Measurements from ENCODE around the gene FAM136A. TPM values are rescaled to one million over a fixed set of nuclear protein-coding genes. Genes with fewer than 3 reads are reported as not detected.
"Not testable (repeated sequence)": the region's sequence is repeated elsewhere in the genome, so short reads cannot be mapped to it uniquely, and the experiment has no call there.

The FAM136A gene
- total and polyA plus RNA-seq, 10 of the 15 experiments (the other 5 are each of a cell fraction or from before 2014, with no cell fraction given) = 69.3 to 173 (median 107) TPM

GRCh38 chr2:70270323-70270722 lies 31.5 kb downstream of the FAM136A start:
- CTCF ChIA-PET = interaction anchor here (0.9 kb wide), 1 partner anchor 227 kb away, joined by 5 read pairs; no protein-coding TSS in a partner anchor
- H3K9me3 ChIP-seq (replicated peaks; ENCODE audit: control insufficient read depth, insufficient read depth, low read length) = no peaks in the 10 kb centered on the region
- H3K4me1 ChIP-seq (ENCODE audit: control insufficient read depth, insufficient read depth, low read length) = no peaks in the 10 kb centered on the region
- no peaks in the 10 kb centered on the region for H3K27me3 ChIP-seq (replicated peaks in 1 of 2; ENCODE audit: control insufficient read depth in 2 of 2, insufficient read depth in 2 of 2, low read length in 1 of 2)
- 85% methylated on average over 3 of the region's 3 CpGs for WGBS (ENCODE audit: insufficient coverage, insufficient replicate concordance, low lambda C conversion rate, missing lambda C conversion rate)
- TF ChIP-seq NRF1 (conservative IDR thresholded peaks at IDR 0.05; ENCODE audit: low read depth, low read length) (no peak), YBX1 (IDR thresholded peaks at IDR 0.05) (no peak), SREBF2 (IDR thresholded peaks at IDR 0.05; ENCODE audit: low read length) (no peak)
- TF ChIP-seq, protein P1, sequence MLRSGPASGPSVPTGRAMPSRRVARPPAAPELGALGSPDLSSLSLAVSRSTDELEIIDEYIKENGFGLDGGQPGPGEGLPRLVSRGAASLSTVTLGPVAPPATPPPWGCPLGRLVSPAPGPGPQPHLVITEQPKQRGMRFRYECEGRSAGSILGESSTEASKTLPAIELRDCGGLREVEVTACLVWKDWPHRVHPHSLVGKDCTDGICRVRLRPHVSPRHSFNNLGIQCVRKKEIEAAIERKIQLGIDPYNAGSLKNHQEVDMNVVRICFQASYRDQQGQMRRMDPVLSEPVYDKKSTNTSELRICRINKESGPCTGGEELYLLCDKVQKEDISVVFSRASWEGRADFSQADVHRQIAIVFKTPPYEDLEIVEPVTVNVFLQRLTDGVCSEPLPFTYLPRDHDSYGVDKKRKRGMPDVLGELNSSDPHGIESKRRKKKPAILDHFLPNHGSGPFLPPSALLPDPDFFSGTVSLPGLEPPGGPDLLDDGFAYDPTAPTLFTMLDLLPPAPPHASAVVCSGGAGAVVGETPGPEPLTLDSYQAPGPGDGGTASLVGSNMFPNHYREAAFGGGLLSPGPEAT (IDR thresholded peaks at IDR 0.05; ENCODE audit: low read depth) = no peak
- POLR2A ChIA-PET = no interaction called here
- SMC1A ChIA-PET (ENCODE audit: uncharacterized antibody, unreplicated experiment) = interaction anchor here (1.0 to 1.1 kb wide), 2 partner anchors 8 to 13 kb away, joined by 3 read pairs; no protein-coding TSS in a partner anchor
- H3K27ac ChIP-seq (ENCODE audit: control insufficient read depth, insufficient read depth) = no peak overlapping the region
- no peak overlapping the region for H3K9ac ChIP-seq (ENCODE audit: control insufficient read depth, insufficient read depth, low read length)
- no peak overlapping the region for H2AFZ ChIP-seq (ENCODE audit: control insufficient read depth, low read depth, low read length)
- peaks cover 0 to 5% of the 10 kb centered on the region in 2 experiments; a peak in 1 of 4 replicates for H3K36me3 ChIP-seq (ENCODE audit: control insufficient read depth in 2 of 2, insufficient read depth in 2 of 2, low read length in 1 of 2)
- no peaks in the 10 kb centered on the region for H4K20me1 ChIP-seq (ENCODE audit: control insufficient read depth, insufficient read depth)
- no peaks in the 10 kb centered on the region for H3K79me2 ChIP-seq (ENCODE audit: control insufficient read depth, insufficient read depth, low read length)
- intact Hi-C loops (cut with micrococcal nuclease; ENCODE audit: unreplicated experiment) = no loop called here
- H3K4me2 ChIP-seq (ENCODE audit: control insufficient read depth, insufficient read depth) = no peak overlapping the region
- H3K4me3 ChIP-seq = no peak overlapping the region
- ATAC-seq (no peak), DNase-seq (ENCODE audit: low read depth, low spot score) (no peak), FAIRE-seq (no peak)
- BruUV-seq (replicated peaks) = no TSS peak
- in situ Hi-C loops (cut with MboI) = no loop called here
- RAD21 ChIA-PET (ENCODE audit: unreplicated experiment) = interaction anchor here (0.6 kb wide), 1 partner anchor 36 kb away, joined by 3 read pairs; no protein-coding TSS in a partner anchor

DNA sequence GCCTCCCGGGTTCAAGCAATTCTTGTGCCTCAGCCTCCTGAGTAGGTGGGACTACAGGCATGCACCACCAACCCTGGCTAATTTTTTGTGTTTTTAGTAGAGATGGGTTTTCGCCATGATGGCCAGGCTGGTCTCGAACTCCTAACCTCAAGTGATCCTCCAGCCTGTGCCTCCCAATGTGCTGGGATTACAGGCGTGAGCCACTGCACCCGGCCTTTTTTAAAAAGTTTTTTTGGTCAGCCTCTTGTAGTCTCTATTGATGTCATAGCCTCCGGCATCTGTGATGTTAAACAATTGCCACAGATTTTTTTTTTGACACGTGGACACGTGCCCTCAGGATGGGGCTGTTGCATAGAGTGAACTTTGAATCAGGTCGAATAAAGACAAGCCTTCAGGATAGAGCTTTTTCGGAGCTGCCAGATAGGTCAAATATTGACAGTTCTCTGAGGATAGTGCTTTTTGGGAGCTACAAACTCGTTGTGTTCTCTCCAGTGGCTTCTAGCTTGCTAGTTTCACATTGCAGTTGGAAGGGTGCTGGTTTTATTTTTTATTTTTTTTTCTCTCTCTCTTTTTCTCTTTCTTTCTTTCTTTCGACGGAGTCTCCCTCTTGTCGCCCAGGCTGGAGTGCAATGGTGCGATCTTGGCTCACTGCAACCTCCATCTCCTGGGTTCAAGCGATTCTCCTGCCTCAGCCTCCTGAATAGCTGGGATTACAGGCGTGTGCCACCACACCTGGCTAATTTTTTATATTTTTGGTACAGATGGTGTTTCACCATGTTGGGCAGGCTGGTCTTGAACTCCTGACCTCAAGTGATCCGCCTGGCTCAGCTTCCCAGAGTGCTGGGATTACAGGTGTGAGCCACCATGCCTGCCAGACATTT lies 32.2 kb downstream of the FAM136A start:
- CTCF ChIA-PET; in situ Hi-C loops (cut with MboI); H3K4me2 ChIP-seq (ENCODE audit: control insufficient read depth, insufficient read depth); RAD21 ChIA-PET (ENCODE audit: unreplicated experiment); H3K9me3 ChIP-seq (replicated peaks; ENCODE audit: control insufficient read depth, insufficient read depth, low read length); intact Hi-C loops (cut with micrococcal nuclease; ENCODE audit: unreplicated experiment); BruUV-seq (replicated peaks); H3K4me1 ChIP-seq (ENCODE audit: control insufficient read depth, insufficient read depth, low read length); H3K27me3 ChIP-seq (replicated peaks in 1 of 2; ENCODE audit: control insufficient read depth in 2 of 2, insufficient read depth in 2 of 2, low read length in 1 of 2); H3K79me2 ChIP-seq (ENCODE audit: control insufficient read depth, insufficient read depth, low read length); H3K4me3 ChIP-seq; H3K9ac ChIP-seq (ENCODE audit: control insufficient read depth, insufficient read depth, low read length); POLR2A ChIA-PET; H4K20me1 ChIP-seq (ENCODE audit: control insufficient read depth, insufficient read depth); H3K36me3 ChIP-seq (ENCODE audit: control insufficient read depth in 2 of 2, insufficient read depth in 2 of 2, low read length in 1 of 2); DNase-seq (ENCODE audit: low read depth, low spot score); FAIRE-seq; H3K27ac ChIP-seq (ENCODE audit: control insufficient read depth, insufficient read depth); ATAC-seq; H2AFZ ChIP-seq (ENCODE audit: control insufficient read depth, low read depth, low read length): not testable (repeated sequence)
- WGBS (ENCODE audit: insufficient coverage, insufficient replicate concordance, low lambda C conversion rate, missing lambda C conversion rate) = 89% methylated on average over 18 of the region's 18 CpGs
- SMC1A ChIA-PET (ENCODE audit: uncharacterized antibody, unreplicated experiment) = interaction anchor here (1.0 to 1.1 kb wide), 2 partner anchors 8 to 14 kb away, joined by 3 read pairs; no protein-coding TSS in a partner anchor

DNA sequence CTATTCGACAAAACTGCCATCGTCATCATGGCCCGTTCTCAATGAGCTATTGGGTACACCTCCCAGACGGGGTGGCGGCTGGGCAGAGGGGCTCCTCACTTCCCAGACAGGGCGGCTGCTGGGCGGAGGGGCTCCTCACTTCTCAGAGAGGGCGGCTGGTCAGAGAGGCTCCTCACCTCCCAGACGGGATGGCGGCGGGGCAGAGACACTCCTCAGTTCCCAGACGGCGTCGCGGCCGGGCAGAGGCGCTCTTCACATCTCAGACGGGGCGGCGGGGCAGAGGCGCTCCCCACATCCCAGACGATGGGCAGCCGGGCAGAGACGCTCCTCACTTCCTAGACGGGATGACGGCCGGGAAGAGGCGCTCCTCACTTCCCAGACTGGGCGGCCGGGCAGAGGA lies 34.9 kb downstream of the FAM136A start:
- DNase-seq (ENCODE audit: low read depth, low spot score); H3K27ac ChIP-seq (ENCODE audit: control insufficient read depth, insufficient read depth); H3K4me2 ChIP-seq (ENCODE audit: control insufficient read depth, insufficient read depth); SMC1A ChIA-PET (ENCODE audit: uncharacterized antibody, unreplicated experiment); ATAC-seq; H3K4me3 ChIP-seq; H3K9me3 ChIP-seq (replicated peaks; ENCODE audit: control insufficient read depth, insufficient read depth, low read length); H2AFZ ChIP-seq (ENCODE audit: control insufficient read depth, low read depth, low read length); in situ Hi-C loops (cut with MboI); H3K9ac ChIP-seq (ENCODE audit: control insufficient read depth, insufficient read depth, low read length); CTCF ChIA-PET; H3K79me2 ChIP-seq (ENCODE audit: control insufficient read depth, insufficient read depth, low read length); H3K36me3 ChIP-seq (ENCODE audit: control insufficient read depth in 2 of 2, insufficient read depth in 2 of 2, low read length in 1 of 2); BruUV-seq (replicated peaks); intact Hi-C loops (cut with micrococcal nuclease; ENCODE audit: unreplicated experiment); RAD21 ChIA-PET (ENCODE audit: unreplicated experiment); FAIRE-seq; H4K20me1 ChIP-seq (ENCODE audit: control insufficient read depth, insufficient read depth); H3K4me1 ChIP-seq (ENCODE audit: control insufficient read depth, insufficient read depth, low read length); POLR2A ChIA-PET; H3K27me3 ChIP-seq (replicated peaks in 1 of 2; ENCODE audit: control insufficient read depth in 2 of 2, insufficient read depth in 2 of 2, low read length in 1 of 2): not testable (repeated sequence)
- 97% methylated on average over 16 of the region's 30 CpGs for WGBS (ENCODE audit: insufficient coverage, insufficient replicate concordance, low lambda C conversion rate, missing lambda C conversion rate)
